ENCODE results near the gene CD93. TPM values are rescaled to one million over a fixed set of nuclear protein-coding genes. Genes with fewer than 3 reads are reported as not detected.
A peak's percentile ranks its signal among the peaks of the same experiment; 100 is the strongest.

Gene CD93
- total RNA-seq, 2 donors from 2014 or later, result 99.2 to 163 TPM

DNA sequence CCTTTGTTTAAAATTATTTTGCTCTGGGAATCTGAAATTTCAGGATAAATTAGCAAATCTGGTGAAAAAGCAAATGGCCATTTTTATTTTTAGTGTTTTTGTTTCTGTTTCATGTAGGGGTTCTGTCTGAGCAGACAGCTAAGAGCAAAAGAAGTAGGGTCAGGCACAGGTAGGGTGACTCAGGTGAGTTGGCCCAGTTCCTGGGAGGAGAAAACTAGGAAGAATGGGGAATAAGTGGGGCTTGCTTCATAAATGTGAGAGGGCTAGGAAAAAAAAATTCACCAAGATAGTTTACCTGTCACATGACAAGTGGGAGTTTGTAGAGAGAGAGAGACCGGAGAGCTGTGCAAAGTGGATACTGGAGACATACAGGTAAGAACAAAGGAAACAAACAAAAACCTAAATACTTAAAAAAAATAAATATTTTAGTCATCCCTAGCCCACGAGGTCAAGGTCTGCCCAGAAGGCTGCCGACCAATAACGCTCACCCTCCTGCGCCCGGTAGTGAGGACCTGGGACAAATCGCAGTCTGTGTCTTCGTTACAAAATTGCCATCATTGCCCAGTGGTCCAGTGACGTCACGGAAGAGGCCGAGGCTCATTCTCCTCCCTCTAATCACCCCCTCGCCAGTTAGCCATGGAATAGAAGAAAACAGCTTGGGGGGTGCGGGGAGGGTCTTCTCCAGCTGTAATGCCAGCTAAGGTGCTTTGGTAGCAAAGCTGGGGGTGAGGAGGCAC lies 39.0 kb downstream of the CD93 start:
- H3K4me3 ChIP-seq, result peak overlapping the region; percentile 85
- no peak for DNase-seq (ENCODE audit: low spot score)
- ATAC-seq (ENCODE audit: insufficient number of reproducible peaks, low FRiP score, low read depth), result no peak
- no peaks in the 10 kb centered on the region for H3K27me3 ChIP-seq (replicated peaks; ENCODE audit: insufficient read depth)
- peaks cover 12 to 45% of the 10 kb centered on the region in 2 donors for H3K4me1 ChIP-seq (ENCODE audit: control insufficient read depth in 1 of 2, low read depth in 2 of 2)
- TF ChIP-seq, protein P1, sequence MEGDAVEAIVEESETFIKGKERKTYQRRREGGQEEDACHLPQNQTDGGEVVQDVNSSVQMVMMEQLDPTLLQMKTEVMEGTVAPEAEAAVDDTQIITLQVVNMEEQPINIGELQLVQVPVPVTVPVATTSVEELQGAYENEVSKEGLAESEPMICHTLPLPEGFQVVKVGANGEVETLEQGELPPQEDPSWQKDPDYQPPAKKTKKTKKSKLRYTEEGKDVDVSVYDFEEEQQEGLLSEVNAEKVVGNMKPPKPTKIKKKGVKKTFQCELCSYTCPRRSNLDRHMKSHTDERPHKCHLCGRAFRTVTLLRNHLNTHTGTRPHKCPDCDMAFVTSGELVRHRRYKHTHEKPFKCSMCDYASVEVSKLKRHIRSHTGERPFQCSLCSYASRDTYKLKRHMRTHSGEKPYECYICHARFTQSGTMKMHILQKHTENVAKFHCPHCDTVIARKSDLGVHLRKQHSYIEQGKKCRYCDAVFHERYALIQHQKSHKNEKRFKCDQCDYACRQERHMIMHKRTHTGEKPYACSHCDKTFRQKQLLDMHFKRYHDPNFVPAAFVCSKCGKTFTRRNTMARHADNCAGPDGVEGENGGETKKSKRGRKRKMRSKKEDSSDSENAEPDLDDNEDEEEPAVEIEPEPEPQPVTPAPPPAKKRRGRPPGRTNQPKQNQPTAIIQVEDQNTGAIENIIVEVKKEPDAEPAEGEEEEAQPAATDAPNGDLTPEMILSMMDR (IDR thresholded peaks at IDR 0.05), result no peak
- no peaks in the 10 kb centered on the region for H3K9me3 ChIP-seq
- H3K36me3 ChIP-seq, result no peaks in the 10 kb centered on the region
- H3K27ac ChIP-seq, result no peak overlapping the region

DNA sequence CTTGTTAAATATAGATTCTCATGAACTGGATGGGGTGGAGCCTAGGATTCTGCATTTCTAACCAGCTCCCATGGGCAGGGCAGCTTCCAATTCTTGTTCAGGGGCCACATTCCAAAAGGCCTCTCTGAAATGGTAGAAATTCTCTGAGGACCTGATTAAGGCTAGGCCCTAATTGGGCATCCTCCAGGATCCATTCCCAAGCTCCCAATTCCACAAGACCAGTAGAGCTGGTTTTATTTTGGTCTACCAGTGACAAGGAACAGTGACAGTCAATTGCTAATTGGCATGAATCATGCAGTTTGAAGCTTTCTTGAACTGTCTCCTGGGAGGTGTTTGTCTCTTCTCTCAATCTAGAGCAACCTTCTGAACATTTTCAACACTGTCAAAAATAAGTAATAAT lies 39.7 kb downstream of the CD93 start:
- Histone ChIP-seq H3K4me1 (ENCODE audit: control insufficient read depth in 1 of 2, low read depth in 2 of 2) (peaks cover 12 to 45% of the 10 kb centered on the region in 2 donors), H3K27ac (no peak overlapping the region), H3K36me3 (no peaks in the 10 kb centered on the region), H3K9me3 (no peaks in the 10 kb centered on the region), H3K27me3 (replicated peaks; ENCODE audit: insufficient read depth) (no peaks in the 10 kb centered on the region), H3K4me3 (peak overlapping the region; percentile 85)
- TF ChIP-seq, protein P1 (IDR thresholded peaks at IDR 0.05), result no peak
- ATAC-seq (ENCODE audit: insufficient number of reproducible peaks, low FRiP score, low read depth) (no peak), DNase-seq (ENCODE audit: low spot score) (no peak)

DNA sequence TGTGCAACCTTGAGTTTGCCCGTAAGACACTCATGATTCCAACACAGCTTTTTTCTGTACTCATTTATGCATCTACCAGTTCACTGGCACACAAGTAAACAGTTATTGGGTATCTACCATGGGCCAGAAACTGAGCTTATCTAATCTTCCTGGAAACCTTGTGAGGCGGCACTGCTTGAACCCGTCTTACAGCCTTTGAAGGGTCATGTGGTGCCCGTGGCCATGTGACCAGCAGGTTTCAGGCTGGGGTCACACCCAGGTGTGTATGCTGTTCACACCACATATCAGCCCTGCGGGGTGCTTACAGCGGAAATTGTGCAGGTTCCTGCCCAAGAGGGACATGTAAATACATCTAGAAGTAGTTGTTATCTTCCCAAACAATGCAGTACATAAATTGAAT lies 42.7 kb downstream of the CD93 start:
- TF ChIP-seq, protein P1 (IDR thresholded peaks at IDR 0.05), result no peak
- H3K4me3 ChIP-seq, result no peak overlapping the region
- no peak overlapping the region for H3K27ac ChIP-seq
- no peaks in the 10 kb centered on the region for H3K36me3 ChIP-seq
- ATAC-seq (ENCODE audit: insufficient number of reproducible peaks, low FRiP score, low read depth) (no peak), DNase-seq (ENCODE audit: low spot score) (no peak)
- H3K4me1 ChIP-seq (ENCODE audit: control insufficient read depth in 1 of 2, low read depth in 2 of 2), result peaks cover 12 to 33% of the 10 kb centered on the region in 2 donors
- no peaks in the 10 kb centered on the region for H3K9me3 ChIP-seq
- no peaks in the 10 kb centered on the region for H3K27me3 ChIP-seq (replicated peaks; ENCODE audit: insufficient read depth)

DNA sequence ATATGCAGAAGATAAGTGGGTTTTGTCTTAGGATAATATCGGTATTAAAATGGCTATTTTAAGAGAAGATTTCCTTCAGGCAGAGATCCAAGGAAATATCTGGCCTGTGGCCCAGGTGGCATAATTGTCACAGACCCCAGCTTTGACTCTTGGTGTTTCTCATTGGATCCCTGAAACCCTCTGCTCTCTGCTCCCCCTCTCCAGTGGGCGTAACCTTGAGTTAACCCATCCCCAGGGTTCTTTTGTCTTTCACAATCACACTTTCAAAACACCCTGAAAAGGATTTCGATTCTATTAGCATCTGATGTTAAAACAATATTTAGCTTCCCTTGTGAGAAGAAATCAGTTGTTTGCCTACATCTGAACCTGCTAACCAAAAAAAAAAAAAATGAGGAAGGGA lies 43.9 kb downstream of the CD93 start:
- H3K27me3 ChIP-seq (replicated peaks; ENCODE audit: insufficient read depth), result no peaks in the 10 kb centered on the region
- DNase-seq (ENCODE audit: low spot score) (no peak), ATAC-seq (ENCODE audit: insufficient number of reproducible peaks, low FRiP score, low read depth) (no peak)
- no peak overlapping the region for H3K27ac ChIP-seq
- H3K4me3 ChIP-seq, result no peak overlapping the region
- TF ChIP-seq, protein P1 (IDR thresholded peaks at IDR 0.05), result no peak
- H3K9me3 ChIP-seq, result no peaks in the 10 kb centered on the region
- peaks cover 12 to 22% of the 10 kb centered on the region in 2 donors for H3K4me1 ChIP-seq (ENCODE audit: control insufficient read depth in 1 of 2, low read depth in 2 of 2)
- H3K36me3 ChIP-seq, result no peaks in the 10 kb centered on the region

DNA sequence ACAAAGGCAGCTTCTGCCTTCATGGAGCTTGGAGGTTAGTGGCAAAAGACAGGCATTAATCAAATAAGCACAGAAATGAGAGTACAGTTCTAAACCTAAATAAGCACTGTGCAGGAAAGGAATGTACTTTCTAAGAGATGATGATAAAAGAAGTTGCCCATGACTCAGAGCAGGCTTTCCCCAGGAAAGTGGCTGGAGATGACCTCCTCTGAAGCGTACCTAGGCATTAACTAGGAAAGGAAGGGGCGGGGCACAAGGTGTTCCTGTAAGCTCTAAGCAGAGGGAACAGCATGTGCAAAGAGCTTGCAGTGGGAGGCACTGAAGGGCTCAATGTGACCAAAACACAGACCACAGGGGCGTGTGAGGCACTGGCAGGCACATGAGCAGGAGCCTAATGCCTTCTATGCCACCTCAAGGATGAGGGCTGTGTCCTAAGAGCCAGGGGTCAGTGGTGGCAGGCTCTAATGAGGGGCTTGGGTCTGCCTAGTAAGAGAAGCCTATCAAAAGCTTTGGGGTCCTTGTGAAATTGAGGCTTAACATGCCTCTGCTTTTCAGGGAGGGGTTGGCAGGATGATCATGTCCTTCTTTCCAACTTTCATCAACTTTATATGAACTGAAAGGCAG lies 46.1 kb downstream of the CD93 start:
- ATAC-seq (ENCODE audit: insufficient number of reproducible peaks, low FRiP score, low read depth), result no peak

More for the DNA sequence above, 46.1 kb downstream of the CD93 start:
- H3K9me3 ChIP-seq, result no peaks in the 10 kb centered on the region
- no peak overlapping the region for H3K4me3 ChIP-seq
- DNase-seq (ENCODE audit: low spot score), result no peak
- no peaks in the 10 kb centered on the region for H3K27me3 ChIP-seq (replicated peaks; ENCODE audit: insufficient read depth)
- TF ChIP-seq, protein P1 (IDR thresholded peaks at IDR 0.05), result no peak
- no peaks in the 10 kb centered on the region for H3K36me3 ChIP-seq
- H3K27ac ChIP-seq, result no peak overlapping the region
- H3K4me1 ChIP-seq (ENCODE audit: control insufficient read depth in 1 of 2, low read depth in 2 of 2), result peaks cover 0 to under 1% of the 10 kb centered on the region in 2 donors
